ENCODE data around the gene POLR2E.

Gene POLR2E

GRCh38 chr19:1062387-1063029 lies 32.7 kb downstream of the POLR2E start:
- peaks cover 0 to 2% of the 10 kb centered on the region in 2 donors for H3K36me3 ChIP-seq (replicated peaks in 1 of 2; ENCODE audit: control insufficient read depth in 2 of 2, insufficient read depth in 2 of 2, low read length in 2 of 2)
- H3K27ac ChIP-seq (replicated peaks; ENCODE audit: low read length), result no peak overlapping the region
- no CpG with 5 or more reads among the region's 17 CpGs for WGBS, 2 donors (ENCODE audit: extremely low coverage in 2 of 2, insufficient read length in 2 of 2, insufficient replicate concordance in 1 of 2)
- H3K4me1 ChIP-seq (ENCODE audit: control insufficient read depth in 2 of 2, insufficient read depth in 1 of 2, low read depth in 1 of 2, low read length in 2 of 2), result peaks cover 6 to 12% of the 10 kb centered on the region in 2 donors
- peaks cover 1 to 27% (median 24%) of the 10 kb centered on the region in 3 experiments for H3K27me3 ChIP-seq (ENCODE audit: control insufficient read depth in 3 of 3, insufficient read depth in 3 of 3, low read depth in 1 of 3, low read length in 3 of 3)
- H4K91ac ChIP-seq (ENCODE audit: low read depth, low read length, poor library complexity), result no peak overlapping the region
- H2BK12ac ChIP-seq (ENCODE audit: low read length), result no peak overlapping the region
- no peak overlapping the region for H3K4ac ChIP-seq (ENCODE audit: low read length)
- H3K14ac ChIP-seq (ENCODE audit: low read length), result no peak overlapping the region
- no peak overlapping the region for H3K23ac ChIP-seq (ENCODE audit: low read depth, low read length, poor library complexity)
- H2AK5ac ChIP-seq (ENCODE audit: low read depth, low read length), result peak overlapping the region; percentile 75
- H3K4me3 ChIP-seq (ENCODE audit: low read length in 2 of 2), result peak overlapping the region in 1 of 2 donors; percentile 57
- no peak overlapping the region for H3K9ac ChIP-seq (ENCODE audit: low read depth, low read length, poor library complexity)
- H2BK5ac ChIP-seq (ENCODE audit: low read length), result peak overlapping the region; percentile 3
- no peak overlapping the region for H3K4me2 ChIP-seq (ENCODE audit: insufficient read depth, low read length, poor library complexity, severe bottlenecking)
- no peak overlapping the region for H3K18ac ChIP-seq (ENCODE audit: low read length)
- no peaks in the 10 kb centered on the region for H3K79me1 ChIP-seq (ENCODE audit: low read depth, low read length)
- H2AFZ ChIP-seq (ENCODE audit: low read length), result no peak overlapping the region
- no peak overlapping the region for H4K8ac ChIP-seq (ENCODE audit: low read depth, low read length)
- peak overlapping the region; percentile 81 for H2BK15ac ChIP-seq (ENCODE audit: low read length)
- no peak for DNase-seq (ENCODE audit: low spot score)
- no peak overlapping the region for H2BK120ac ChIP-seq (ENCODE audit: low read depth, low read length)
- H3K9me3 ChIP-seq (replicated peaks in 1 of 2; ENCODE audit: control insufficient read depth in 2 of 2, insufficient read depth in 1 of 2, low read depth in 1 of 2, low read length in 2 of 2), result peaks cover 0 to 18% of the 10 kb centered on the region in 2 donors

DNA sequence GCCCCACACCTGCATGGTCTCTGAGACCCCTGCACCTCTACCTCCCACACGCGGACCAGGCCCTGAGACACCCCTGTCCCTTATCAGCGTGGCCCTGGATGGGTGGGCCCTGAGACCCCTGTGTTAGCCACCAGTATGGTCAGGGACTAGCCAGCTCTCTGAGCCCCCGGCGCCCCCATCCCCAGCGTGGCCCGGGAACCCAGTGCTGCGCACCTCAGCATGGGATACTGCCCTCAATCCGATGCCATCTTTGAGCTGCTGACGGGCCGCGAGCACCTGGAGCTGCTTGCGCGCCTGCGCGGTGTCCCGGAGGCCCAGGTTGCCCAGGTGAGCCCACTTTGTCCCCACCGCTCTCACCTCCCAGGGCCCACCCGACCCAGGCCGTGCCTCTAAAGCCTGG lies 33.2 kb downstream of the POLR2E start:
- Histone ChIP-seq H3K18ac (ENCODE audit: low read length) (no peak overlapping the region), H2BK15ac (ENCODE audit: low read length) (peak overlapping the region; percentile 81), H2BK120ac (ENCODE audit: low read depth, low read length) (no peak overlapping the region), H3K36me3 (replicated peaks in 1 of 2; ENCODE audit: control insufficient read depth in 2 of 2, insufficient read depth in 2 of 2, low read length in 2 of 2) (peaks cover 0 to 2% of the 10 kb centered on the region in 2 donors), H3K4me2 (ENCODE audit: insufficient read depth, low read length, poor library complexity, severe bottlenecking) (no peak overlapping the region), H3K9me3 (replicated peaks in 1 of 2; ENCODE audit: control insufficient read depth in 2 of 2, insufficient read depth in 1 of 2, low read depth in 1 of 2, low read length in 2 of 2) (peaks cover 0 to 22% of the 10 kb centered on the region in 2 donors), H4K8ac (ENCODE audit: low read depth, low read length) (no peak overlapping the region), H3K27ac (replicated peaks; ENCODE audit: low read length) (no peak overlapping the region), H3K79me1 (ENCODE audit: low read depth, low read length) (no peaks in the 10 kb centered on the region), H2BK5ac (ENCODE audit: low read length) (peak overlapping the region; percentile 3), H2BK12ac (ENCODE audit: low read length) (no peak overlapping the region), H3K4ac (ENCODE audit: low read length) (no peak overlapping the region), H2AK5ac (ENCODE audit: low read depth, low read length) (peak overlapping the region; percentile 75), H3K14ac (ENCODE audit: low read length) (no peak overlapping the region), H3K23ac (ENCODE audit: low read depth, low read length, poor library complexity) (no peak overlapping the region), H3K27me3 (ENCODE audit: control insufficient read depth in 3 of 3, insufficient read depth in 3 of 3, low read depth in 1 of 3, low read length in 3 of 3) (peaks cover 0 to 22% (median 19%) of the 10 kb centered on the region in 3 experiments), H3K4me1 (ENCODE audit: control insufficient read depth in 2 of 2, insufficient read depth in 1 of 2, low read depth in 1 of 2, low read length in 2 of 2) (peaks cover 6 to 12% of the 10 kb centered on the region in 2 donors), H4K91ac (ENCODE audit: low read depth, low read length, poor library complexity) (no peak overlapping the region), H2AFZ (ENCODE audit: low read length) (no peak overlapping the region), H3K9ac (ENCODE audit: low read depth, low read length, poor library complexity) (no peak overlapping the region), H3K4me3 (ENCODE audit: low read length in 2 of 2) (no peak overlapping the region)
- DNase-seq (ENCODE audit: low spot score), result no peak
- no CpG with 5 or more reads among the region's 20 CpGs for WGBS, 2 donors (ENCODE audit: extremely low coverage in 2 of 2, insufficient read length in 2 of 2, insufficient replicate concordance in 1 of 2)

DNA sequence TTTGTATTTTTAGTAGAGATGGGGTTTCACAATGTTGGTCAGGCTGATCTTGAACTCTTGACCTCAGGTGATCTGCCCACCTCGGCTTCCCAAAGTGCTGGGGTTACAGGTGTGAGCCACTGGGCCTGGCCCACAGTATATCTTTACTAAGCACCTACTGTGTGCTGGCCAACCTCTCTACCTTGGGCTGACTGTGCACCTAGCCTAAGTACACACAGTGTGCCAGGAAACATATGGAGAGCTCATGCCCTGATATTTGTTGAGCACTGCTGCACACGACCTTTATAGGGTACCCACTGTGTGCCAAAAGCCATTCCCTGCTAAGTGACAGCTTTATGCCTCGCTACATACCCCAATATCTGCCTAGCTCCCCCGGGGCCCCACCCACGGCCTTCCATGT lies 34.5 kb downstream of the POLR2E start:
- Histone ChIP-seq H2AFZ (ENCODE audit: low read length) (no peak overlapping the region), H3K79me1 (ENCODE audit: low read depth, low read length) (no peaks in the 10 kb centered on the region), H3K14ac (ENCODE audit: low read length) (no peak overlapping the region), H3K23ac (ENCODE audit: low read depth, low read length, poor library complexity) (no peak overlapping the region), H3K9me3 (replicated peaks in 1 of 2; ENCODE audit: control insufficient read depth in 2 of 2, insufficient read depth in 1 of 2, low read depth in 1 of 2, low read length in 2 of 2) (peaks cover 0 to 35% of the 10 kb centered on the region in 2 donors), H3K4me2 (ENCODE audit: insufficient read depth, low read length, poor library complexity, severe bottlenecking) (no peak overlapping the region), H3K4me1 (ENCODE audit: control insufficient read depth in 2 of 2, insufficient read depth in 1 of 2, low read depth in 1 of 2, low read length in 2 of 2) (peaks cover 0 to 7% of the 10 kb centered on the region in 2 donors), H4K91ac (ENCODE audit: low read depth, low read length, poor library complexity) (no peak overlapping the region), H2BK120ac (ENCODE audit: low read depth, low read length) (no peak overlapping the region), H2AK5ac (ENCODE audit: low read depth, low read length) (no peak overlapping the region), H4K8ac (ENCODE audit: low read depth, low read length) (no peak overlapping the region), H3K27me3 (ENCODE audit: control insufficient read depth in 3 of 3, insufficient read depth in 3 of 3, low read depth in 1 of 3, low read length in 3 of 3) (peaks cover 0 to 12% (median 7%) of the 10 kb centered on the region in 3 experiments), H3K4ac (ENCODE audit: low read length) (no peak overlapping the region), H3K27ac (replicated peaks; ENCODE audit: low read length) (no peak overlapping the region), H3K4me3 (ENCODE audit: low read length in 2 of 2) (no peak overlapping the region), H3K36me3 (replicated peaks in 1 of 2; ENCODE audit: control insufficient read depth in 2 of 2, insufficient read depth in 2 of 2, low read length in 2 of 2) (peaks cover 0 to 4% of the 10 kb centered on the region in 2 donors), H2BK12ac (ENCODE audit: low read length) (no peak overlapping the region), H3K18ac (ENCODE audit: low read length) (no peak overlapping the region), H2BK15ac (ENCODE audit: low read length) (no peak overlapping the region), H2BK5ac (ENCODE audit: low read length) (no peak overlapping the region), H3K9ac (ENCODE audit: low read depth, low read length, poor library complexity) (no peak overlapping the region)
- no peak for DNase-seq (ENCODE audit: low spot score)
- WGBS, 2 donors (ENCODE audit: extremely low coverage in 2 of 2, insufficient read length in 2 of 2, insufficient replicate concordance in 1 of 2), result no CpG with 5 or more reads among the region's 5 CpGs

DNA sequence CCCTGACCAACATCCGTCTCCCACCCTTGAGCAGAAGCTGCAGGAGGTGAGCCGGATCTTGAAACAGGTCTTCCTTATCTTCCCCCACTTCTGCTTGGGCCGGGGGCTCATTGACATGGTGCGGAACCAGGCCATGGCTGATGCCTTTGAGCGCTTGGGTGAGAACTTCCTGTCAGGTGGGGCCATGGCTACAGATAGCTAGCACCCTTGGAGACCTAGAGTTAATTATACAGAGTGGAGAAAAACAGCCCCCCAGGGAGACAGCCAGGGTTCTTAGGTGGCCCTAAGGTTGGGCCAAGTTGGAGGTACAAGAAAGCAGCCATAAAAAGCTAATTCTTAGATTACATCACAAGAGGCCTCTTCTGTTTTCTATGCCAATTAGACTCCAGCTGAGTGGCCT lies 37.1 kb downstream of the POLR2E start:
- H2AFZ ChIP-seq (ENCODE audit: low read length), result no peak overlapping the region
- no peak overlapping the region for H2BK120ac ChIP-seq (ENCODE audit: low read depth, low read length)
- no peak overlapping the region for H3K4ac ChIP-seq (ENCODE audit: low read length)
- no peak overlapping the region for H3K18ac ChIP-seq (ENCODE audit: low read length)
- no peak overlapping the region for H4K91ac ChIP-seq (ENCODE audit: low read depth, low read length, poor library complexity)
- H3K27ac ChIP-seq (replicated peaks; ENCODE audit: low read length), result no peak overlapping the region
- no peak overlapping the region for H4K8ac ChIP-seq (ENCODE audit: low read depth, low read length)
- H3K79me1 ChIP-seq (ENCODE audit: low read depth, low read length), result no peaks in the 10 kb centered on the region
- H3K4me1 ChIP-seq (ENCODE audit: control insufficient read depth in 2 of 2, insufficient read depth in 1 of 2, low read depth in 1 of 2, low read length in 2 of 2), result no peaks in the 10 kb centered on the region
- H3K4me3 ChIP-seq (ENCODE audit: low read length in 2 of 2), result no peak overlapping the region
- no peak overlapping the region for H2BK5ac ChIP-seq (ENCODE audit: low read length)
- H3K9ac ChIP-seq (ENCODE audit: low read depth, low read length, poor library complexity), result no peak overlapping the region
- WGBS, 2 donors (ENCODE audit: extremely low coverage in 2 of 2, insufficient read length in 2 of 2, insufficient replicate concordance in 1 of 2), result no CpG with 5 or more reads among the region's 5 CpGs
- peaks cover 0 to 34% of the 10 kb centered on the region in 2 donors for H3K9me3 ChIP-seq (replicated peaks in 1 of 2; ENCODE audit: control insufficient read depth in 2 of 2, insufficient read depth in 1 of 2, low read depth in 1 of 2, low read length in 2 of 2)
- H3K4me2 ChIP-seq (ENCODE audit: insufficient read depth, low read length, poor library complexity, severe bottlenecking), result no peak overlapping the region
- H2AK5ac ChIP-seq (ENCODE audit: low read depth, low read length), result no peak overlapping the region
- no peak overlapping the region for H3K23ac ChIP-seq (ENCODE audit: low read depth, low read length, poor library complexity)
- no peak overlapping the region for H2BK15ac ChIP-seq (ENCODE audit: low read length)
- H2BK12ac ChIP-seq (ENCODE audit: low read length), result no peak overlapping the region
- peaks cover 0 to 4% of the 10 kb centered on the region in 2 donors for H3K36me3 ChIP-seq (replicated peaks in 1 of 2; ENCODE audit: control insufficient read depth in 2 of 2, insufficient read depth in 2 of 2, low read length in 2 of 2)
- H3K27me3 ChIP-seq (ENCODE audit: control insufficient read depth in 3 of 3, insufficient read depth in 3 of 3, low read depth in 1 of 3, low read length in 3 of 3), result no peaks in the 10 kb centered on the region
- DNase-seq (ENCODE audit: low spot score), result no peak
- H3K14ac ChIP-seq (ENCODE audit: low read length), result no peak overlapping the region
